ENCODE measurements around the gene B3GAT2.

DNA sequence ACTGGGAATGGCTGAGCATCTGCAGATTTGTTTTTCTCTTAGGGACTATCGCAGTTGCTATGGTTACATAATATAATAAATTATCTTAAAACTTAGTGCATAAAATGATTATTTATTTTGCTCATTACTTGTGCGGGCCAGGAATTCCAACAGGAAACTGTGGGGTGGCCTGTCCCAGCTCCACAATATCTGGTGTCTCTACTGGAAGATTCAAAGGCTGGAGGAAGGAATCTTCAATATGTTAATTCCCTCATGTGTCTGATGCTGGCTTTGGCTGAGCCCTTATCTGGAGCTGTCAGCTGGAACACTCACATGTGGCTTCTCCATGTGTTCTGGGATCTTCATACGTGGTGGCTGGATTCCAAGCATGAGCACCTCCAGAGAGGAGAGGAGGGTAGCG, 23.9 kb upstream of the B3GAT2 start:
- TF ChIP-seq, protein P1, sequence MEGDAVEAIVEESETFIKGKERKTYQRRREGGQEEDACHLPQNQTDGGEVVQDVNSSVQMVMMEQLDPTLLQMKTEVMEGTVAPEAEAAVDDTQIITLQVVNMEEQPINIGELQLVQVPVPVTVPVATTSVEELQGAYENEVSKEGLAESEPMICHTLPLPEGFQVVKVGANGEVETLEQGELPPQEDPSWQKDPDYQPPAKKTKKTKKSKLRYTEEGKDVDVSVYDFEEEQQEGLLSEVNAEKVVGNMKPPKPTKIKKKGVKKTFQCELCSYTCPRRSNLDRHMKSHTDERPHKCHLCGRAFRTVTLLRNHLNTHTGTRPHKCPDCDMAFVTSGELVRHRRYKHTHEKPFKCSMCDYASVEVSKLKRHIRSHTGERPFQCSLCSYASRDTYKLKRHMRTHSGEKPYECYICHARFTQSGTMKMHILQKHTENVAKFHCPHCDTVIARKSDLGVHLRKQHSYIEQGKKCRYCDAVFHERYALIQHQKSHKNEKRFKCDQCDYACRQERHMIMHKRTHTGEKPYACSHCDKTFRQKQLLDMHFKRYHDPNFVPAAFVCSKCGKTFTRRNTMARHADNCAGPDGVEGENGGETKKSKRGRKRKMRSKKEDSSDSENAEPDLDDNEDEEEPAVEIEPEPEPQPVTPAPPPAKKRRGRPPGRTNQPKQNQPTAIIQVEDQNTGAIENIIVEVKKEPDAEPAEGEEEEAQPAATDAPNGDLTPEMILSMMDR (conservative IDR thresholded peaks at IDR 0.05; ENCODE audit: low read depth, low read length) = no peak
- TF ChIP-seq EZH2 (IDR thresholded peaks at IDR 0.05; ENCODE audit: low read length, unreplicated experiment) = no peak
- TF ChIP-seq EZH2phosphoT487 (IDR thresholded peaks at IDR 0.05; ENCODE audit: borderline replicate concordance, low read length) = no peak
